Stomach (tissue), 9 donors: Measurements from ENCODE around the gene FBXO3. TPM values are rescaled to one million over a fixed set of nuclear protein-coding genes. Genes with fewer than 3 reads are reported as not detected.
A peak's percentile ranks its signal among the peaks of the same experiment; 100 is the strongest.

Experiments used
- DNase-seq, 2 donors: peaks; one replicate each; pipeline versions ENCODE4 v3.0.0 to v3.0.0-alpha.2; 2013 to 2019
- H3K27ac ChIP-seq, 5 donors: fragments of 200-600 bp in 4 of 5; sonication (generic) in 4 of 5; one replicate each; pipeline ENCODE4 v1.5.1; 2013 to 2019; ENCODE audit warnings: mild to moderate bottlenecking in 1 of 5, moderate library complexity in 1 of 5
- H3K27me3 ChIP-seq, 3 donors: fragments of 200-600 bp; sonication (generic); one replicate each; pipeline ENCODE4 v1.5.1; 2017 to 2019; ENCODE audit warnings: mixed run types in 1 of 3
- H3K36me3 ChIP-seq, 4 donors: fragments of 200-600 bp; sonication (generic); 1 replicate in 3 of 4; 2 replicates in 1 of 4; pipeline ENCODE4 v1.5.1; 2016 to 2019
- H3K4me1 ChIP-seq, 4 donors: fragments of 200-600 bp; sonication (generic); one replicate each; pipeline ENCODE4 v1.5.1; 2016 to 2019
- H3K4me3 ChIP-seq, 4 donors: fragments of 200-600 bp; sonication (generic) in 3 of 4; one replicate each; pipeline ENCODE4 v1.5.1; 2016 to 2019; ENCODE audit warnings: mild to moderate bottlenecking in 1 of 4
- H3K9me3 ChIP-seq, 4 donors: fragments of 200-600 bp; sonication (generic); one replicate each; pipeline ENCODE4 v1.5.1; 2016 to 2019
- CTCF ChIP-seq, 7 experiments: fragments of 450-650 bp in 4 of 7; fragments of 200-600 bp in 3 of 7; sonication (generic) in 3 of 7; IDR thresholded peaks; one replicate each; pipeline ENCODE4 v1.5.1; 2016 to 2019; ENCODE audit warnings: antibody characterized with exemption in 7 of 7, control low read depth in 2 of 7, mild to moderate bottlenecking in 1 of 7
- EP300 ChIP-seq: sonication (generic); formaldehyde crosslinking; IDR thresholded peaks from one replicate; pipeline ENCODE4 v1.6.1; 2017; ENCODE audit warnings: antibody characterized with exemption
- POLR2A ChIP-seq, 4 donors: fragments of 450-650 bp; IDR thresholded peaks; one replicate each; pipeline ENCODE4 v1.6.1; 2016; ENCODE audit warnings: antibody characterized with exemption in 4 of 4, control low read depth in 2 of 4, mild to moderate bottlenecking in 1 of 4, moderate library complexity in 1 of 4
- POLR2AphosphoS5 ChIP-seq, 3 donors: sonication (generic); formaldehyde crosslinking; IDR thresholded peaks; one replicate each; pipeline ENCODE4 v1.6.1; 2016; ENCODE audit warnings: antibody characterized with exemption in 3 of 3
- WGBS, 5 donors: extraction: QIAGEN DNeasy Blood & Tissue Kit in 3 of 5; methylation state at CpG; one replicate each; pipeline versions ENCODE4 v1.1.5 to v1.1.7; 2013 to 2018; 5-methylcytosine and 5-hydroxymethylcytosine counted together
- intact Hi-C: fragments of 100-400 bp; cut with DNase I; formaldehyde crosslinking; loops from one replicate; pipeline ENCODE4 v1.15.1; 2023; ENCODE audit warnings: low total_unique reads
- polyA plus RNA-seq, 3 donors: library from polyadenylated mRNA; stranded (reverse); fragments of 200-250 nt; gene quantifications; one replicate each; pipeline ENCODE4 v1.2.3, GENCODE V29; 2013
- total RNA-seq, 5 donors: library from RNA; depleted of rRNA; stranded (reverse); fragments of >200 nt; gene quantifications; one replicate each; pipeline versions ENCODE4 v1.1.0 to v1.2.3, GENCODE V29; 2014 to 2016
- donor health status: healthy with polysubstance abuse.
- donor health status: Bipolar disorder and iron deficiency.
- donor health status: healthy.

The FBXO3 gene
- total and polyA plus RNA-seq, 8 donors = 4.9 to 63.0 (median 25.3) TPM

- H3K4me1 ChIP-seq = peaks cover 28 to 82% (median 62%) of the 10 kb centered on the region in 4 donors
- H3K9me3 ChIP-seq = no peaks in the 10 kb centered on the region
- WGBS, 5 donors = 47 to 63% (median 58%) methylated on average over 4 of the region's 4 CpGs
- intact Hi-C loops = no loop called here
- peak in 1 of 2 donors; percentile 70 for DNase-seq
- H3K27me3 ChIP-seq = no peaks in the 10 kb centered on the region
- peaks cover 25 to 32% (median 27%) of the 10 kb centered on the region in 4 donors for H3K36me3 ChIP-seq
- TF ChIP-seq POLR2AphosphoS5 (IDR thresholded peaks at IDR 0.05) (peak in 1 of 3 donors; percentile 35), CTCF (IDR thresholded peaks at IDR 0.05) (no peak), EP300 (no peak)
- peak overlapping the region; percentile 9 to 85 (median 79) for H3K27ac ChIP-seq
- no peak overlapping the region for H3K4me3 ChIP-seq
Observed at GRCh38 chr11:33724644-33725035, 49.7 kb downstream of the FBXO3 start.

GRCh38 chr11:33723238-33723881, 51.0 kb downstream of the FBXO3 start:
- Histone ChIP-seq H3K9me3 (no peaks in the 10 kb centered on the region), H3K4me3 (no peak overlapping the region), H3K27me3 (no peaks in the 10 kb centered on the region), H3K27ac (peak overlapping the region; percentile 56 to 85 (median 79)), H3K4me1 (peaks cover 28 to 72% (median 57%) of the 10 kb centered on the region in 4 donors), H3K36me3 (peaks cover 37 to 45% (median 40%) of the 10 kb centered on the region in 4 donors)
- TF ChIP-seq POLR2A (IDR thresholded peaks at IDR 0.05) = no peak
- peak; percentile 79 for TF ChIP-seq EP300
- TF ChIP-seq CTCF (IDR thresholded peaks at IDR 0.05) = no peak
- peak; percentile 57 to 83 (median 73) for TF ChIP-seq POLR2AphosphoS5 (IDR thresholded peaks at IDR 0.05)
- intact Hi-C loops = no loop called here
- WGBS, 5 donors = 57 to 74% (median 71%) methylated on average over 6 of the region's 6 CpGs
- DNase-seq = peak in 1 of 2 donors; percentile 31

GRCh38 chr11:33722590-33723234, 51.6 kb downstream of the FBXO3 start:
- no peaks in the 10 kb centered on the region for H3K9me3 ChIP-seq
- DNase-seq = no peak
- no peak overlapping the region for H3K4me3 ChIP-seq
- H3K36me3 ChIP-seq = peaks cover 42 to 51% (median 46%) of the 10 kb centered on the region in 4 donors
- no peak for TF ChIP-seq CTCF (IDR thresholded peaks at IDR 0.05)
- no peak for TF ChIP-seq EP300
- TF ChIP-seq POLR2AphosphoS5 (IDR thresholded peaks at IDR 0.05) = peak in 1 of 3 donors; percentile 16
- intact Hi-C loops = no loop called here
- no peaks in the 10 kb centered on the region for H3K27me3 ChIP-seq
- peak overlapping the region; percentile 56 to 85 (median 79) for H3K27ac ChIP-seq
- H3K4me1 ChIP-seq = peaks cover 28 to 76% (median 58%) of the 10 kb centered on the region in 4 donors
- WGBS, 5 donors = 44 to 83% (median 68%) methylated on average over 2 of the region's 2 CpGs

GRCh38 chr11:33721984-33722383, 52.3 kb downstream of the FBXO3 start:
- 78 to 95% (median 83%) methylated on average over 4 to 5 of the region's 5 CpGs for WGBS, 5 donors
- Histone ChIP-seq H3K36me3 (peaks cover 49 to 58% (median 53%) of the 10 kb centered on the region in 4 donors), H3K27me3 (no peaks in the 10 kb centered on the region), H3K4me1 (peaks cover 28 to 80% (median 56%) of the 10 kb centered on the region in 4 donors), H3K9me3 (no peaks in the 10 kb centered on the region), H3K4me3 (no peak overlapping the region), H3K27ac (peak overlapping the region; percentile 56 to 85 (median 79))
- no peak for DNase-seq
- no peak for TF ChIP-seq CTCF (IDR thresholded peaks at IDR 0.05)
- no peak for TF ChIP-seq POLR2AphosphoS5 (IDR thresholded peaks at IDR 0.05)
- TF ChIP-seq EP300 = no peak
- TF ChIP-seq POLR2A (IDR thresholded peaks at IDR 0.05) = no peak
- intact Hi-C loops = no loop called here
